ENCODE data around the gene GPR32.
"Not testable (repeated sequence)": the region's sequence is repeated elsewhere in the genome, so short reads cannot be mapped to it uniquely, and the experiment has no call there.

GPR32 gene

DNA sequence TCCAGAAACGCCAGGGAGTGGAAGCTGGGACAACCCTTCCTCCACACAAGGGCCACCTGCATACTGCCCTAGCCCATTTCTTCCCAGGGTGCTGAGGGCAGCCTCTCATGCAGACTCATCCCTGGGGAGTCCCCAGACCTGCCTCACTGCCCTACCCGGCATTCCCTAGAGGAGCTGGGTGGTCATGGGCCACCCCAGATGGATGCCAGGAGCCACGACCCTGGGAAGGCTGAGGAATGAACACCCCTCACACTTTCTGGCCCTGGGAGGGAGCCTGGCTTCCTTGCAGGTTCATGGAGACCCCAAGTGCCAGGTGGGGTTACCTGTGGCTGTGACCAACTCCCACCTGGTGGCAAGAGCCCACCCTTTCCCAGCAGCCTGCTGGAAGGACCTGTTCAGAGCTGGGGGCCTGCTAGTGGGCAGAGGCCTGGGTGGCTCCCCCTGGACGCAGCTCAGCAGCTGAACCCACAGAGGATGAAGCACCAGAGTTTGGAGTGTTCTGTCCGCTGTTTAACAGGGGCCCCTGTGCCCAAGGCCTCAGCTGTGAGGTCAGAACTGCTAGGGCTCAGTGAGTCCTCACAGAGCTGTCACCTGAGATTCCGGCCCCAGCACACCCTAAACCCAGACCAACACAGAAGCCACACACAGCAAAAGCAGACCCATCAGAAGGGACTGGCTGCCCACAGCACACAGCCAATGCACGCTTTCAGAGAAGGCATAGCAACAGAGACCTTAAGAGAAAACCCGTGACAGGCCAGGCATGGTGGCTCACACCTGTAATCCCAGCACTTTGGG is 26.6 kb downstream of the GPR32 start:
- Histone ChIP-seq H3K4me1 (ENCODE audit: insufficient read depth, low read length) (peaks cover 9% of the 10 kb centered on the region), H3K36me3 (ENCODE audit: insufficient read depth, low read length) (peaks cover 22% of the 10 kb centered on the region), H3K9ac (ENCODE audit: low read depth, low read length) (no peak overlapping the region), H3K9me3 (ENCODE audit: control insufficient read depth, insufficient read depth, low read length) (no peaks in the 10 kb centered on the region)

DNA sequence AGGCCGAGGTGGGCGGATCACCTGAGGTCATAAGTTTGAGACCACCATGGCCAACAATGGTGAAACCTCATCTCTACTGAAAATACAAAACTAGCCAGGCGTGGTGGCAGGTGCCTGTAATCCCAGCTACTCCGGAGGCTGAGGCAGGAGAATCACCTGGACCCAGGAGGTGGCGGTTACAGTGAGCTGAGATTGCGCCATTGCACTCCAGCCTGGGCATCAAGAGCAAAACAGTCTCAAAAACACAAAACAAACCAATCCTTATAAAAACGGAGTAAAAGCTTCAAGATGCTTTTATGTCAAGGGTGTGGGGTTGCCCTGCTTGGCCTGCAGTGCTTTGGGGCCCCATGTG is 27.1 kb downstream of the GPR32 start:
- Histone ChIP-seq H3K9ac (ENCODE audit: low read depth, low read length) (no peak overlapping the region), H3K4me1 (ENCODE audit: insufficient read depth, low read length) (peaks cover 9% of the 10 kb centered on the region), H3K9me3 (ENCODE audit: control insufficient read depth, insufficient read depth, low read length) (no peaks in the 10 kb centered on the region), H3K36me3 (ENCODE audit: insufficient read depth, low read length) (peaks cover 25% of the 10 kb centered on the region)

DNA sequence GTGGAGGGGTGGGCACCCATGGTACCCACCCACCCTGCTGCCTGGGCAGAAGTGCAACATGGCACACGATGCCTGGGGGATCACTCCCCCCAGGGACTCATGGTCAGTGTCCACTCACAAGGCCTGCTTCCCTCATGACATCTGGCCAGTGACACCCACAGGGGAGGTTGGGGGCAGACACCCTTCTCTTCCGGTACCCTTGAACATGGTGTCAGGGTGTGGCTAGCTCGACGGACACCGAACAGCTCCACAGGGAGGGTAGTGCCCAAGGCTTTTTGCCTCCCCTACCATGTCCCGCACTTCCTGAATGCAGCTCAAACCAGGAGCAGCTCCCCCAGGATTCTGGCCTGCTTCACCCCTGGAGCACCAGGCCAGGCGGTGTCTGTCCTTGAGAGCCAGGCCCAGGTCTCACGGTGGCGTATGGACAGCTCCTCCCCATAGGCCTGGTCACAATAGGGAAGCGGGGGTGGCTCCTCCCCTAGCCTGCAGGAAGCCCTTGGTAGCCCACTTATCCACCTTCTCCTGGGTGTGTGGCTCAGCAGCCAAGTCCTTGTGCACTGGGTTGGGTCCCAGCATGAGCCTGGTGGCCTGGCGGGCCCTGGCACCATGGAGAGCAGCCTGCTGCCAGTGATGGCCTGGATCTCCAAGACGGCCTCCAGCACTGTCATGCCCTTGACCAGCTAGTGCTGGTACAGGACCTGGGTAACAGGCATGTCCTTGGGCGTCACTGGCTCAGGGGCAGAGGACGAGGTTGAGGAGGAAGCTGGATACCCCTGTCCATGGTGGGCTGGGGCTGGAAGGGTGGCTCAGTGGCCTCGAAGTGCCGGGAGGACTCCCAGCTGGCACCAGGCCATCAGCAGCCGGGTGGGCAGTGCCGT is 27.8 kb downstream of the GPR32 start:
- H3K9ac ChIP-seq (ENCODE audit: low read depth, low read length) = no peak overlapping the region
- H3K36me3 ChIP-seq (ENCODE audit: insufficient read depth, low read length) = peaks cover 29% of the 10 kb centered on the region
- H3K4me1 ChIP-seq (ENCODE audit: insufficient read depth, low read length) = peaks cover 13% of the 10 kb centered on the region
- no peaks in the 10 kb centered on the region for H3K9me3 ChIP-seq (ENCODE audit: control insufficient read depth, insufficient read depth, low read length)

DNA sequence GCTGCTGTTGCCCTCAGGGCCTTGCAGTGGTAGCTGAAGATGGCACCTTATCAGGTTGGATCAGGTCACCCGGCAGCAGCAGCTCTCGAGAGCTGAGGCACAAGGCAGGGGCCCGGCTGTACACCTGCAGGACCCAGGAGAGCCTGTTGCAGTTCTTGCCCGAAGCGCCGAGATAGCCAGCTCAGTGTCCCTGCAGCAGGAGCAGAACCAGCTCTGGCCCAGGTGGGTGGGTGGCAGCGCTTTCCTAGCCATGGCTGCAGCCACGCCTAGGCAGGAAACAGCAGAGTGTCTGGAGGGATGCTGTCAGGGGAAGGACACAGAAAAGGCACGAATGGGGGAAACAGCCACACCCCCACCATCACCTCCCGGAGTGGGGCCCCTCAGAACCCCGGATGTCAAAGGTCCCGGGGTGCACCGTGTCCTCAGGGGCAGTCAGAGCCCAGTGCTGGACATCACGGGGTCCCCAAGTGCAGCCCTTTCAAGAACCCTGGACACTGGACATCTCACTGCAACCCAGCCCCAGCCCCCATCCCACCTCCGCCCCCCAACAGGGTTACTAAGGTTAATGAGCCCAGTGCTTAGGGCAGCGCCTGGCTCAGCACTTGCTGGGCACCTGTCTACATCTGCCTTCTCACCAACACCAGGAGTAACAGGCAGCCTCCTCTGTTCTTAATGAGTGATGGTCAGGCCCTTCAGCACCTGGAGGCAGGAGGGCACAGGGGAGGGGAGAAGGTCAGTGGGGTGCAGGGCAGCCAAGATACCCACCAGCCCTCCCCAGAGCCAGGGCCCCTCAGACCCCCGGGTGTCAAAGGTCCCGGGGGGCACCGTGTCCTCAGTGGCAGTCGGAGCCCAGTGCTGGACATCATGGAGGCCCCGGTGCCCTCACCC is 28.6 kb downstream of the GPR32 start:
- H3K4me1 ChIP-seq (ENCODE audit: insufficient read depth, low read length) = peaks cover 11% of the 10 kb centered on the region
- no peak overlapping the region for H3K9ac ChIP-seq (ENCODE audit: low read depth, low read length)
- peaks cover 31% of the 10 kb centered on the region for H3K36me3 ChIP-seq (ENCODE audit: insufficient read depth, low read length)
- H3K9me3 ChIP-seq (ENCODE audit: control insufficient read depth, insufficient read depth, low read length) = no peaks in the 10 kb centered on the region

DNA sequence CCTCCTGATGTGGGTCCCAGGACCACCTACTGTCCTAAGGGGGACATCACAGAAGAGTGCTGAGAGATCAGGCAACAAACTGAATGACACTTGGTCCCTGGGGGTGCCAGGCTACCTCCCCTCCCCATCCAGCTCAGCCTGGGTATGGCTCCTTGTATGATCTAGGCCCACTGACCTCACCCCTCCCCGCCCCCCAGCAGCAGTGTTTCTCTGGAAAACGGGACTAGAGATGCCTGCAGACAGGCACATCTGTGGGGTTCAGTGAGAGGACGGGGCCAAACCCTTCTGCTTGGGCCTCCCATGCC is 29.2 kb downstream of the GPR32 start:
- peaks cover 31% of the 10 kb centered on the region for H3K36me3 ChIP-seq (ENCODE audit: insufficient read depth, low read length)
- no peaks in the 10 kb centered on the region for H3K9me3 ChIP-seq (ENCODE audit: control insufficient read depth, insufficient read depth, low read length)
- H3K4me1 ChIP-seq (ENCODE audit: insufficient read depth, low read length) = peaks cover 6% of the 10 kb centered on the region
- H3K9ac ChIP-seq (ENCODE audit: low read depth, low read length) = no peak overlapping the region

DNA sequence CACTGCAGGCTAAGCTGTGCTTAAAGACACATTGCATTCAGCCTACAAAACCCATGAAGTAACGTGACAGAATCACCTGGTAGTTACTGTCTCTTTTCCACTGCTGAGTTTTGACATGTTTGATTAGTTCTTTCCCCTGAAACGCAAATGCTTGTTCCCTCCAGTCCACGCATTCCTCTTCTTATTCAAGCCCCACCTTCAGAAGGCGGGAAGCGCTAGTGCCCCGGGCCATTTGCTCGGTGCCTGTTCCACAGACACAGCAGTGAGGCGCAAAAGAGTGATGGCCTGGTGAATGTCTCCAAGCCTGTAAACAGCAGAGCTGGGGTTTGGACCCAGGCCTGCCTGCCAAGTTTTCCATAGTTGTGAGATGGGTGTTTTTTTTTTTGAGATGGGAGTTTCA is 30.8 kb downstream of the GPR32 start:
- H3K4me1 ChIP-seq (ENCODE audit: insufficient read depth, low read length) = peaks cover 5% of the 10 kb centered on the region
- H3K36me3 ChIP-seq (ENCODE audit: insufficient read depth, low read length) = peaks cover 31% of the 10 kb centered on the region
- no peaks in the 10 kb centered on the region for H3K9me3 ChIP-seq (ENCODE audit: control insufficient read depth, insufficient read depth, low read length)
- no peak overlapping the region for H3K9ac ChIP-seq (ENCODE audit: low read depth, low read length)

DNA sequence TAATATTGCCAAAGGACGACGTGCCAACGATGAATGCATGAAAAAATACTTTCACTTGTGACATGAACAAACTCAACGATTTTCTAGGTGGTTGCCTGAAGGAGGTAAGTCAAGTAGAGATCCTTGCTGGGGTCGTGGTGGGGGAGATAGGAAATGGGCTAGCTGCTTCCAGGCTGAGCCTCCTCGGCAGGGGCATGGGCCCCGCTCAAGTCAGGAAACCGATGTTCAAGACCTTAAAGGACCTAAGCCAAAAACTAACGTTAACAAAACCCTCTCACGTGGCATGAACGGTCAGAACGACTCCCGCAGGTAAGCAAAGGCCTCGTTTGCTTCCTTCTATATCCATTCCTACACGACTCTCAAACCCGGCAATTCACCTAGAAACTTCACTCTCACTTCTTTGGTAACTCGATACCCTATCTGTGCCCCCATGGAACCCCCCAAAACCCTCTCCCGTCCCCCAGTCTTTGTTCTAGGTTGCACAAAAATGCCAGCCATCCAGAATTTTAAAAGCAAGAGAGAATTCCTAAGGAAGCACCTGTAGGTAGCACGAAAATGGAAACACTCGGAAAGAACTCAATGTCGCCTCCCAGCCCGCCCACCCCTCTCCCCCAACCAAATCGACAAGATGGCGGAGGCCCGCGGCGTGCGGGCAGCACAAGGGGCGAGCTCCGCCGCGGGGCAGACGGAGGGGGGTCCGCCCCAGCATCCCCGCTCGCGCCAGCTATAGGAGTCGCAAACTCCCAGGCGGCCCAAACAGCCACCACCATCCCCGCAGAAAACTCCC is 33.6 kb downstream of the GPR32 start:
- H3K4me1 ChIP-seq (ENCODE audit: insufficient read depth, low read length) = peaks cover 5% of the 10 kb centered on the region
- H3K36me3 ChIP-seq (ENCODE audit: insufficient read depth, low read length) = peaks cover 25% of the 10 kb centered on the region
- H3K9ac ChIP-seq (ENCODE audit: low read depth, low read length) = peak overlapping the region; percentile 99
- H3K9me3 ChIP-seq (ENCODE audit: control insufficient read depth, insufficient read depth, low read length) = no peaks in the 10 kb centered on the region

DNA sequence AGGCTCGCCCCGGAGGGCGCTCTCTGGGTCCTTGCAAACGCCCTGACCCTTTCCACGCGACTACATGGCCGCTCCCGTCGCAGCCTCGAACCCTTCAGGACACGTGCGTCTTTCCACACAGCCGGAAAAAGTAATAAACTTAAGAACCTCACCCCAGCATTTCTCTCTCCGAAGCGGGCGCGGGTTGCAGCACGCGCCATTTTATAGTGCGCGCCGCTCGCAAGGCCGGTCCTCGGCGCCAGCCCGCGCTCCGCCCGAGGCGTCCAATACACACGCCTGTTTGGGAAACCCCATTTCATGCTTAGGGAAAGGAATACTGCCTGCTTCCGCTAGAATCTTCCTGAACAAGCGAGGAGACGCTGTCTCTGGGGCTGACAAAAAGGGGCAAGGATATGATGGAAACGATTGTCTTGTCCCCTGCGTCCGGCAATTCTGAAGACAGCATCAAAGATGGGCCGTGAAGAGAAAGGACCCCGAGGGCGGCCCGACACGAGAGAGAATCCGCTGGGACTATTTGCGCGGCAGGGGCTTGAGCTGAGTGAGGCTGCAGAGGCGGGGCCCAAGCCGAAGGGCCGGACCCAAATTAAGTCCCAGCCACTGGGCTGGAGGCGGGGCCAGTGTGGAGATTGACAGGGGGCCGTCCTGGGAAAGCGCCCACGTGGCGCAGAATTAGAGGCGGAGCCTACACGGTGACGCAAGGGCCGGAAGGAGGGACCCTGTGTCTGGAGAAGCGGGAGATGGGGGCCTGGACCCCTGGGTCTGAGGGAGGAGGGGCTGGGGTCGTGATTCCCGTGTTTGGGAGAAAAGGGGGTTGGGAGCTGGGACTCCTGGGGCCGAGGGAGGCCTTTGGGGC is 34.4 kb downstream of the GPR32 start:
- Histone ChIP-seq H3K36me3 (ENCODE audit: insufficient read depth, low read length) (peaks cover 25% of the 10 kb centered on the region), H3K9me3 (ENCODE audit: control insufficient read depth, insufficient read depth, low read length) (no peaks in the 10 kb centered on the region), H3K4me1 (ENCODE audit: insufficient read depth, low read length) (peaks cover 5% of the 10 kb centered on the region), H3K9ac (ENCODE audit: low read depth, low read length) (peak overlapping the region; percentile 99)

DNA sequence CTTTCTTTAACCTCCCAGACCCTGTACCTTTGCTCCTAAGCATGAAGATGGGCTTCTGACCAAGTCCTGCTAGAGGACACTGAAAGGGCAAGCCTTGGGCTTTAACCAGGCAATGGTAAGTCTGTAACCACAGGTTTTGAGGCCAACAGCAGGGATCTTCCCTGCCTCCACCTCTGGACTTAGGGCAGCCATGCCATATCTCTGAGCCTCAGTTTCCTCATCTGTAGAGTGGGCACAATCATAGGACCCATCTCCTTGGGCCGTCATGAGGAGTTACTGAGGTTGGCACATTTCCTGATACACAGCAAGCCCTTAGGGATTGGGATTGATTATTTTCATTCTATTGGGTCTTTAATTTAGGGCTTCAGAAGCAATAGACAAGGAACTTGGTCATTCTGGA is 38.6 kb downstream of the GPR32 start:
- no peaks in the 10 kb centered on the region for H3K4me1 ChIP-seq (ENCODE audit: insufficient read depth, low read length)
- H3K9me3 ChIP-seq (ENCODE audit: control insufficient read depth, insufficient read depth, low read length) = no peaks in the 10 kb centered on the region
- H3K36me3 ChIP-seq (ENCODE audit: insufficient read depth, low read length) = no peaks in the 10 kb centered on the region

DNA sequence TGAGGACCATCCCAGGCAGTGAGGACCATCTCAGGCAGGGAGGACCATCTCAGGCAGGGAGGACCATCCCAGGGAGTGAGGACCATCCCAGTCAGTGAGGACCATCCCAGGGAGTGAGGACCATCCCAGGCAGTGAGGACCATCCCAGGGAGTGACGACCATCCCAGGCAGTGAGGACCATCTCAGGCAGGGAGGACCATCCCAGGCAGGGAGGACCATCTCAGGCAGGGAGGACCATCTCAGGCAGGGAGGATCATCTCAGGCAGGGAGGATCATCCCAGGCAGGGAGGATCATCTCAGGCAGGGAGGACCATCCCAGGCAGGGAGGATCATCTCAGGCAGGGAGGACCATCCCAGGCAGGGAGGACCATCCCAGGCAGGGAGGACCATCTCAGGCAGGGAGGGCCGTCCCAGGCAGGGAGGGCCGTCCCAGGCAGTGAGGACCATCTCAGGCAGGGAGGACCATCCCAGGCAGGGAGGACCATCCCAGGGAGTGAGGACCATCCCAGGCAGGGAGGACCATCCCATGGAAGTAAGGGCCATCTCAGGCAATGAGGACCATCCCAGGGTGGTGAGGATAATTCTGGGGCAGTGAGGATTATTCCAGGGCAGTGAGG is 41.5 kb downstream of the GPR32 start:
- not testable (repeated sequence) for H3K9ac ChIP-seq (ENCODE audit: low read depth, low read length); H3K36me3 ChIP-seq (ENCODE audit: insufficient read depth, low read length); H3K4me1 ChIP-seq (ENCODE audit: insufficient read depth, low read length); H3K9me3 ChIP-seq (ENCODE audit: control insufficient read depth, insufficient read depth, low read length)

More for the DNA sequence above, 38.6 kb downstream of the GPR32 start:
- no peak overlapping the region for H3K9ac ChIP-seq (ENCODE audit: low read depth, low read length)

DNA sequence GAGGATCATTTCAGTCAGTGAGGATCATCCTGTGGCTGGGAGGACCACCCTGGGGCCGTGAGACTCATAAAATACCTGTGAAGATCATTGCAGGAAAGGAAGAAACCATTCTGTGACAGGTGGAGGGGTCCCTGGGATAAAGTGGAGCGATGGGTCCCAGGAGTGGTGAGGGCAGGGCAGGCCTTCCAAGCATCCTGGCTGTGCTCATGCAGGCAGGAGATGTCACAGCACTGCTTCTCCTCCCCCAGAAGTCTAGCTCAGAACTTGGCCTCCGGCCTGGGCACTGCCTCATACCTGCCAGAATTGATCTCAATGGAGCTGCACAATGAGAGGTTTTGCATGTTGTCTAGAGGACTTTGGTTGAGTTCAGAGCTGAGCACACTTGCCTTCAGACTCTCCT is 42.2 kb downstream of the GPR32 start:
- no peaks in the 10 kb centered on the region for H3K4me1 ChIP-seq (ENCODE audit: insufficient read depth, low read length)
- H3K36me3 ChIP-seq (ENCODE audit: insufficient read depth, low read length) = no peaks in the 10 kb centered on the region; the same call in 1 of the 2 replicates
- no peak overlapping the region for H3K9ac ChIP-seq (ENCODE audit: low read depth, low read length)
- H3K9me3 ChIP-seq (ENCODE audit: control insufficient read depth, insufficient read depth, low read length) = no peaks in the 10 kb centered on the region; the same call in 1 of the 2 replicates

DNA sequence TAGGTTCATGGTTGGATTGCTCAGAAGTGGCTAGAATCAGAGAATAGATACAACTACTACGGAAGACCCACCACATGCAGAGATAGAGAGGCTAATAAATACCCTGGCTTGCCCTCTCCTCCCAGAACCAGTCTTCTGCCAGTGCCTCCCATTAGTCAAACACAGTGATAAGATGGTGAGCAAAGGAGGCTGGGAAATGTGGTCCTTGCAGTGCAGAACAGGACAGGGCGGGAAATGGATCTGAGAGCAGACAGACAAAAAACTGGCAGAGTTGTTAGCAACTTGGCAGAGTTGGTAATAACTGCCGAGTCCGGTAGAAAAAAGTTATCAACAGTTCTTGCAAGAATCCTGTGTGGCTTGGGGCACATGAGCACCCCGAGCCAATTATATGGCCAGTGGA is 44.6 kb downstream of the GPR32 start:
- Histone ChIP-seq H3K9ac (ENCODE audit: low read depth, low read length) (no peak overlapping the region), H3K9me3 (ENCODE audit: control insufficient read depth, insufficient read depth, low read length) (no peaks in the 10 kb centered on the region; the same call in 1 of the 2 replicates), H3K4me1 (ENCODE audit: insufficient read depth, low read length) (peaks cover 6% of the 10 kb centered on the region; the same call in 1 of the 2 replicates), H3K36me3 (ENCODE audit: insufficient read depth, low read length) (no peaks in the 10 kb centered on the region; the same call in 1 of the 2 replicates)

DNA sequence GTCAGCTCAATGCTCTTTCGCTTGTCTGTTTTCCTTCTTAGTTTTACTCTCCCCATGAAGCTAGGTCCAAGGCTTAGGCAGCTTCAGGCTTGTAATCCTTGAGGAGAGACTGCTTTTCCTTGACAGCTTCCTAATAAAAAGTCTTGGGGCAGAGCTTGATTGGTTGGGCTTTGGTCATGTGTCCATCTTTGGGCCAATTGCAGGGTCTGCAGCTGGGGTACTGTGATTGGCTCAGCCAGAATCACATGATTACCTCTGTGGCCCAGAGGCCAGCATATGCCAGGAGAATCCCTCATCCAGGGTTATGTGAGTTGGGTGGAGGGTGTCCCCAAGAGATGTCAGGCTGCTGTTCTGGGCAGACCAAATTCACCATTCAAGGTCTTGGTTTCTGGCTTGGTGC is 45.2 kb downstream of the GPR32 start:
- Histone ChIP-seq H3K36me3 (ENCODE audit: insufficient read depth, low read length) (no peaks in the 10 kb centered on the region; the same call in 1 of the 2 replicates), H3K4me1 (ENCODE audit: insufficient read depth, low read length) (peaks cover 8% of the 10 kb centered on the region; the same call in 1 of the 2 replicates)

More for the DNA sequence above, 45.2 kb downstream of the GPR32 start:
- H3K9ac ChIP-seq (ENCODE audit: low read depth, low read length) = no peak overlapping the region
- no peaks in the 10 kb centered on the region; the same call in 1 of the 2 replicates for H3K9me3 ChIP-seq (ENCODE audit: control insufficient read depth, insufficient read depth, low read length)
